Germinal center (tissue), 1 donor: ENCODE measurements around the gene TPI1.
"Not testable (repeated sequence)": the region's sequence is repeated elsewhere in the genome, so short reads cannot be mapped to it uniquely, and the experiment has no call there.

Source experiments
- DNase-seq: peaks from one replicate; pipeline ENCODE4 v3.0.0; 2012; ENCODE audit warnings: mixed read lengths, low spot score

Gene TPI1

DNA sequence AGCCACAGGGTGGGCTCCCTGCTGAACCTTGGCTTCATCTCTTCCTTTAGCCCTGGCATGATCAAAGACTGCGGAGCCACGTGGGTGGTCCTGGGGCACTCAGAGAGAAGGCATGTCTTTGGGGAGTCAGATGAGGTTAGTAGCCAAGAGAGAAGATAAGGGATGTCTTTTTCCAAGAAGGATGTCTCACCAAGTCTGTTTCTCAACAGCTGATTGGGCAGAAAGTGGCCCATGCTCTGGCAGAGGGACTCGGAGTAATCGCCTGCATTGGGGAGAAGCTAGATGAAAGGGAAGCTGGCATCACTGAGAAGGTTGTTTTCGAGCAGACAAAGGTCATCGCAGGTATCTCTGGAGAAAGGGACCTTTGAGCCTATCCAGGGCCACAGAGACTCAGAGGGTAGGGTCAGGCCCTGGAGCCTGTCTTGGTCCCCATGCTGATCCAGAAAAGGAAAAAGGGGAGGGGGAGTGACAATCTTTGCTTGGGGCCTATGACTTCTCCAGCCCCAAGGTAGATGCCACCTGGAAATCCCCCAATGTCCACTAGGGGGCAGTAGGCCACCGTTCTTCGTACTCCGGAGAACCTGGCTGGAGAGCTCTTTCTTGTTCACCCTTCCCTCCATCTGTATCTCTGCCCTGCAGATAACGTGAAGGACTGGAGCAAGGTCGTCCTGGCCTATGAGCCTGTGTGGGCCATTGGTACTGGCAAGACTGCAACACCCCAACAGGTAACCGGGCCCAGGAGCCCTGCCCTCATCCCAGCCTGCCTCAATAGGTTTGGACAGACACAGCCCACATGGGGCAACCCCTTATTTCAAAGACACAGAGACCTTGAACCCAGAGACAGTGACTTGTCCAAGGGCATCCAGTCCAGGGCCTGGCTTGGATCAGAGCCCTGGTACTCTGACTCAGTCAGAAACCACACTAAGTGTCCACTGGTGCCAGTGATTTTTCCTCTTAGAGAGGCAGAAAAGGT, 2.0 kb downstream of the TPI1 start:
- DNase-seq, result peak; percentile 81

DNA sequence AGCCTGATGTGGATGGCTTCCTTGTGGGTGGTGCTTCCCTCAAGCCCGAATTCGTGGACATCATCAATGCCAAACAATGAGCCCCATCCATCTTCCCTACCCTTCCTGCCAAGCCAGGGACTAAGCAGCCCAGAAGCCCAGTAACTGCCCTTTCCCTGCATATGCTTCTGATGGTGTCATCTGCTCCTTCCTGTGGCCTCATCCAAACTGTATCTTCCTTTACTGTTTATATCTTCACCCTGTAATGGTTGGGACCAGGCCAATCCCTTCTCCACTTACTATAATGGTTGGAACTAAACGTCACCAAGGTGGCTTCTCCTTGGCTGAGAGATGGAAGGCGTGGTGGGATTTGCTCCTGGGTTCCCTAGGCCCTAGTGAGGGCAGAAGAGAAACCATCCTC, 3.0 kb downstream of the TPI1 start:
- not testable (repeated sequence) for DNase-seq

DNA sequence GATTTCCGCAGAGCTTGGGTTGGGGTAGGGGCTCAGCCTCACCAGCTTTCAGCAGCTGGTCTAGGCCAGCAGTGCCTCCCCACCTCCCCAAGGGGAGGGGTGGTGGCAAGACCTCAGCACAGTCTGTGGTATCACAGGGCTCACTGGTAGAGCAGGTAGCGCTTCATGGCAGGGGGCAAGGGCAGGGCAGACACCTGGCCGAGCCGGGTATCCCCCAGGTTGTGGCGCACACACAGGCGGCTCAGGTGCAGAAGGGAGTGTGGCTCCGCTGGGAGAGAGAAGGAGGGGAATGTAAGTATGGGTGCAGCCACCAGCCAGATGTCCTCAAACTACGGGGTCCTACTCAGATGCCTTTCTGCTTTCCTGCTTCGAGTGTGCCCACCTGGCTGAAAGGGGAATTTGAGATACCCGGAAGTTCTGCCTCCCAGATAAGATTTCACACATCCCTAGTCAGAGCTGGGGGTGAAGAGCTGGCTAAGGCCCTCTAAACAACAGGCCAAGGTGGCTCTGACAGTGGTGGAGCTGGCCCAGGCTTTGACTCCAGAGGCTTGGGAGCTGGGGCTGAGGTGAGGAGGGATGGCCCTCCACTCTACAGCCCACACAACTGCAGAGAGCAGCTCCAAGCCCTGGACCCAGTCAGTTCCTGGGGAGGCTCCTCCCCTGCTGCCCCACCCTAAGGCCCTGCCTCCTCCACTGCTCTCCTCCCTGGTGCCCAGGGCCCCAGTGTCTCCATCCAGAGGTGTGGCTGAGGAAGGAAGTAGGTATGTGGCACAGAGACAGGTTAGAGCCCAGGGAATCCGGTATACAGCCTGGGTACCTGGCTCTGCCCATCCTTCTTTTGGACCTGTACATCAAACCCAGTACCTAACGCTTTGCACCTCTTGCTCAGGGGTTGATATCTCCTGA, 4.0 kb downstream of the TPI1 start:
- peak; percentile 13 for DNase-seq

DNA sequence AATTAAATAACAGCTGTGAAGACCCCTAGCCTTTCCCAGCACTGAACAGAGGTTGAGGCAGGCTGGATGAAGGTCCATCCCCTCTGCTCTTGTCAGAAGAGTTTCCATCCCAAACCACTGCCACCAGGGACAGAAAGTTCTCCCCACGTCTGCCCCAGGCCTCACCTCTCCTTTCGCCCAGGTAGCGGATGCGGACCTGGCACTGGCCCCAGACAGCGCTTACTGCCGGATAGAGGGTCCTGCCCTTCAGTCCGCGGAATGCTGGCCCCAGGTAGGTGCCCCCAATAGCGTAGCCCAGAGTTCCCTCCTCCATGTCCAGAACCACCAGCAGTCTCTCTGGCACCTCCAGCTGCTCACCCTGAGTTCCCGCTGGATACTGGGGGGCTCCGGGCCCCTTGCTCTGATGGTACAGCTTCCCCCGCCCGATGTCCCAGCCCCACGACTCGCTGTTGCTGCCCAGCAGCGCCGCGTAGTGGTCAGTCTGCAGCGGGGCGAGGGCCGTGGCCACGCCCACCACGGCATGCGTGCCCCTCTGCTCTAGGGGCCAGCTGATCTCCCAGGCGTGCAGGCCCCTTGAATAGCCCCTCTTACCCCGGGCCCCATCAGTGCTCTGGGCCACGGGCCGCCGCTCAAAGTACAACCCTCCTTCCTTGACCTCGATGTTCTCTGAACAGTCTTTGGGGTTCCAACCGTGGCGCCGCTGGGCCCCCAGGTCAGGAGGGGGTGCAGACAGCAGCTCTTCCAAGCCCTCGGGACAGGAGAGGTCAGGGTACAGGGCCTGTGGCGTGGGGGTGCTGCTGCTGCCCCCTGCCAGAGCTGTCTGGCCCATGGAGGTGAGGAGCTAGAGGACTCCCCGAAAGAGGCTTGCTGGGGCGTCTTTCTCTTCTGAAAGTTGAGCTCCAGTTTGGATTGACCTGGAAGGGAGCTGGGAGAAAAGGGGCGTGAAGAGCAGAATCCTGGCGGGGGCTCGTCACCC, 5.0 kb downstream of the TPI1 start:
- peak; percentile 84 for DNase-seq

DNA sequence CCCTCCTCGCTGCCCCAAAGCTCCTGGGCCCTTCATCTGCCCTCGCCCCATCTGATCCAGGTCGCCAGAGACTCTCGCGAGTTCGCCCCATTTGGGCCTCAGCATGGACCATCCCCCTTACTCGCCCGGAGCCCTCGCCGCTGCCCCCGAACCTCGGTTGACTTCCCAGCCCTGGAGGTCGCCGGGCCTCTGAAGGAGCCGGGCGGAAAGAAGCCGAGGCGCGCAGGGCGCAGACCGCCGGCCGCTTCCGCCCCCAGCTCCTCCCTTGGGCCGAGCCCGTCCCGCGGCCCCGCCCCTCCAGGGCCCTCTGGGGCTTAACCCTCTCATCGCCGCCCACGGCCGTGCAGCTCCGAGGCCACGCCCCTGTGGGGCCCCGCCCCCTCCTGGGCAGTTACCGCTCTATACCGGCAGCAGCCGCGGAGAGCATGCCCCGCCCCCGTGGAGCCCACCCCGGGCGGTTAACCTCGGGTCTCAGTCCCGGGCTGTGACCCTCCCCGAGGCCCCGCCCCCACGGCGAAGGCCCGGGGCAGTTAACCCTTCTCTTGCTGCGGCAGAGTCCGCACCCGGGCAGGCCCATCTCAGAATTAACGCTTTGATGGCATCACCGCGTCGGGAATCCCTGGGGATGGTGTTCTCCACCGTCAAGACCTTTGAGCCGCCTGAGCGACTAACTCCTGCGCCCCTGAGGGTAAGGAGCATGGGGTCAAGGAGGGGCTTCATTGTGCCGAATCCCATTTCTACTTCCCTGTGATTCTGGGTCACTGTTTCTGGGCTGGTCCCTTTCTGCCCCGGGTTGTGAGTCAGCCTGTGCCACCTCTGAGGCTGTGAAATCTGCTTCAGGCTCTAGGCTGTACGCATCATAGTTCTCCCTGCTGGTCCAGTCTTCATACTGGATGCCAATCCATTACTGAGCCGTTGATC, 6.0 kb downstream of the TPI1 start, which contains the start of gene SPSB2:
Gene SPSB2 (minus strand): TSS at position 210 of the 921 bp plus-strand sequence. CDS start 402 bp downstream, outside the sequence.
- DNase-seq, result peak; percentile 95

DNA sequence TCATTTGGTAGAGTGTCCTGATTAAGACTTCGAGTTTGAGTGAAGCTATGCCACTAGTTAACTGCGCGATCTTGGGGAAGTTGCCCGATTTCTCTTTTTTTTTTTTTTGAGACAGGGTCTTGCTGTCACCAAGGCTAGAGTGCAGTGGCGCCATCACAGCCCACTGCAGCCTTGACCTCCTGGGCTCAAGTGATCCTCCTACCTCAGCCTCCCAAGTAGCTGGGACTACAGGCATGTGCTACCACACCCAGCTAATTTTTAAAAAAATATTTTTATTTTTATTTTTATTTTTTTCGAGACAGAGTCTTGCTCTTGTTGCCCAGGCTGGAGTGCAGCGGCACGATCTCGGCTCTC, 6.7 kb downstream of the TPI1 start:
- not testable (repeated sequence) for DNase-seq

DNA sequence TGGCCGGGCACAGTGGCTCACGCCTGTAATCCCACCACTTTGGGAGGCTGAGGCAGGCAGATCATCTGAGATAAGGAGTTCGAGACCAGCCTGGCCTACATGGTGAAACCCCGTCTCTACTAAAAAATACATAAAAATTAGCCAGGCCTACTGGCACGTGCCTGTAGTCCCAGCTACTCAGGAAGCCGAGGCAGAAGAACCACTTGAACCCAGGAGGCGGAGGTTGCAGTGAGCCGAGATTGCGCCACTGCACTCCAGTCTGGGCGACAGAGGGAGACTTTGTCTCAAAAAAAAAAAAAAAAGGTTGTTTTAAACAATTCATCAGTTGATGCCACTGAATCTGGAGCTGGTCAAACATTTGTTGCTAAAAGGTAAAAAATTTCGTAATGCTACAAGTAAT, 12.5 kb downstream of the TPI1 start:
- DNase-seq, result not testable (repeated sequence)

DNA sequence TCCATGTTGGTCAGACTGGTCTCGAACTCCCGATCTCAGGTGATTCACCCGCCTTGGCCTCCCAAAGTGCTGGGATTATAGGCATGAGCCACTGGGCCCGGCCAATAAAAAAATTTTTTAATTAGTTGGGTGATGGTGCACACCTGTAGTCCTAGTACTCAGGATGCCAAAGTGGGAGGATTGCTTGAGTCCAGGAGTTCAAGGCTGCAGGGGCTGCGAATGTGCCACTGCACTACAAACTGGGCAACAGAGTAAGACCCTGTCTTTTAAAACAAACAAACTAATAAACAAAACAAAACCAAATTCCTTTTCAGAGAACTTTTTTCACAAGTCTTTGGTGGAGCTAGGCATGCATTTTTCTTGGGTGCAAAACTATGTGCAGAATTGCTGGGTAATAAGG, 15.9 kb downstream of the TPI1 start:
- DNase-seq, result no peak

DNA sequence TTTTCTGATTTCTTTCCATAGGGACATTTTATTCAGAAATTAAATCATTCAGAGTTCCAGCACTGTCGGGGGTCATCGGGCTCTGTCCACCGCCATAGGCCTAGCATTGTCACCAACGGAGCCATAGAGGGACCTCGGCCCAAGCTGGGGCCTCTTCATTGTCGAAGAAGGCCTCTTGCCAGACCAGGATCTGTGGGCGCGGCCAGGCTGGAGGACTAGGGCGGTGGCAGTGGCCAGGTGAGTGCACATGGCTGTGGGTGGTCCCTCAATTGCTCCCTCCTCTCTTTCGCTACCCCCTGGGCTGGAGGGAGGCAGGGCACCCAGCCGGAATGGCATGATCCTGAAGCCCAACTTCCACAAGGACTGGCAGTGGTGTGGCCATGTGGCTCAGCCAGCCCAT, 16.4 kb downstream of the TPI1 start:
- no peak for DNase-seq

DNA sequence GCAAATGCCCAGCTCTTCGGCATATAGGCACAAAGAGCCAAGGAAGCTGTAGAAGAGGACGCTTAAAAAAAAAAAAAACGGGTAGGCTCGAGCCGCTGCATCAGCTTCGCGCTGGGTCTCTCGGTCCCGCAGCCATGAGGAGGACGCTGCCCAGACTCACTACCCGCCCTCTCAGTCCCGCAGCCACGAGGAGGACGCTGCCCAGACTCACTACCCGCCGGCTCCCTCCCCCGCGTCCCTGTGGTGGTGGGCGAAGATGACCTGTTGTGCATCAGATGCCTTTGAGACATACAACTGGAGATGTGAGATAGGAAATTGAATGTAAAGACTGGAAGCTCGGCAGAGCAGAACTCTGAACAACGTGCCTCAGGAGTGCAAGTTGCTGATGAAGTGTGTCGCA, 17.2 kb downstream of the TPI1 start:
- DNase-seq, result no peak

DNA sequence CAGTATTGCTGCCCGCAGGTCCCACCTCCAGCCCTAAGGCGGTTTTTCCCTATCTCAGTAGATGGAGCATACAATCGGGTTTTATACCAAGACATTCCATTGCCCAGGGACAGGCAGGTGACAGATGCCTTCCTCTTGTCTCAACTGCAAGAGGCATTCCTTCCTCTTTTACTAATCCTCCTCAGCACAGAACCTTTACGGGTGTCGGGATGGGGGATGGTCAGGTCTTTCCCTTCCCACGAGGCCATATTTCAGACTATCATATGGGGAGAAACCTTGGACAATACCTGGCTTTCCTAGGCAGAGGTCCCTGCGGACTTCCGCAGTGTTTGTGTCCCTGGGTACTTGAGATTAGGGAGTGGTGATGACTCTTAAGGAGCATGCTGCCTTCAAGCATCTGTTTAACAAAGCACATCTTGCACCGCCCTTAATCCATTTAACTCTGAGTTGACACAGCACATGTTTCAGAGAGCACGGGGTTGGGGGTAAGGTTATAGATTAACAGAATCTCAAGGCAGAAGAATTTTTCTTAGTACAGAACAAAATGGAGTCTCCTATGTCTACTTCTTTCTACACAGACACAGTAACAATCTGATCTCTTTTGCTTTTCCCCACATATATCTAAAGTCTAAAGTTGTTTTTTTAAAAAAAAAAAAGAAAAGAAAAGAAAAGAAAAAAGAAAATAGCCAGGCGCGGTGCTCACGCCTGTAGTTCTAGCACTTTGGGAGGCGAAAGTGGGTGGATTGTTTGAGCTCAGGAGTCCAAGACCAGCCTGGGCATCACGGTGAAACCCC, 19.1 kb downstream of the TPI1 start:
- DNase-seq, result not testable (repeated sequence)

DNA sequence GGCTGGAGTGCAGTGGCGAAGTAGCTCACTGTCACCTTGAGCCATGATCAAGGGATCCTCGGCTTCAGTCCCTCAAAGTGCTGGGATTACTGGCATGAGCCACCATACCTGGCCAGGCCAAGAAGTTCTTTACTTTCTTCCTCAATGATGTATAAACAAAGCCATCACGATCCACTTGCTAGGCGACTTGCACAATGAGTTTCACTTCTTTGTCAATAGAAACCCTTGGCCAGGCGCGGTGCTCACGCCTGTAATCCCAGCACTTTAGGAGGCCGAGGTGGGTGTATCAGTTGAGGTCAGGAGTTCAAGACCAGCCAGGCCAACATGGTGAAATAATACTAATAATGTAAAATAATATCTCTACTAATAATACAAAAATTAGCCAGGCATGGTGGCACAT, 20.1 kb downstream of the TPI1 start:
- DNase-seq, result no peak

DNA sequence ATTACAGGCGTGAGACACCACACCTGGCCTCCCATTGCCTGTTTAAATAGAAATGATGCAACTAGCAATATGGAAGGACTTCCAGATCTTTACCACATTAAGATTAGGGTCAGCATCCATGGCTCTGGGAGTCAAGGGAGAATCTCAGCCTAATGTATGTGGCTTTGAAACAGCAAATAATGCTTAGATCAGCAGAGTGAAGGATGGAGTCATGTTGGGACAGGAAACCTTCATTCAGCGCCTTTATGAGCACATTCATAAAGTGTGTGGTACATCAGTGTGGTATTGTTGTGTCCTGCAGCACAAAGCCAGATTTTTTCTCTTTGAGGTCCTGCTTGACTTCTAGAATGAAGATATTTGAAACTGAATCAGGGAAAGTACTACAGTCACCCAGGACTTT, 21.0 kb downstream of the TPI1 start:
- no peak for DNase-seq

DNA sequence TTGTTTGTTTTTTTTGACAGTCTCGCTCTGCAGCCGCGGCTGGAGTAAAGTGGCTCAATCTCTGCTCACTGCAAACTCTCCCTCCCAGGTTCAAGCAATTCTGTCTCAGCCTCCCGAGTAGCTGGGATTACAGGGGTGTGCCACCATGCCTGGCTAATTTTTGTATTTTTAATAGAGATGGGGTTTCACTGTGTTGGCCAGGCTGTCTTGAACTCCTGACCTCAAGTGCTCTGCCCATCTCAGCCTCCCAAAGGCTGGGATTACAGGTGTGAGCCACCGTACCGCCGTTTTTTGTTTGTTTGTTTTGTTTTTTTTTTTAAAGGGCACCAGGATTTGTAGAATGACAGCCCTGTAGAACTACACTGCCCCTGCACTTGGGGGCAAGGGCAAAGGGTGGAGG, 21.5 kb downstream of the TPI1 start:
- DNase-seq, result not testable (repeated sequence)

DNA sequence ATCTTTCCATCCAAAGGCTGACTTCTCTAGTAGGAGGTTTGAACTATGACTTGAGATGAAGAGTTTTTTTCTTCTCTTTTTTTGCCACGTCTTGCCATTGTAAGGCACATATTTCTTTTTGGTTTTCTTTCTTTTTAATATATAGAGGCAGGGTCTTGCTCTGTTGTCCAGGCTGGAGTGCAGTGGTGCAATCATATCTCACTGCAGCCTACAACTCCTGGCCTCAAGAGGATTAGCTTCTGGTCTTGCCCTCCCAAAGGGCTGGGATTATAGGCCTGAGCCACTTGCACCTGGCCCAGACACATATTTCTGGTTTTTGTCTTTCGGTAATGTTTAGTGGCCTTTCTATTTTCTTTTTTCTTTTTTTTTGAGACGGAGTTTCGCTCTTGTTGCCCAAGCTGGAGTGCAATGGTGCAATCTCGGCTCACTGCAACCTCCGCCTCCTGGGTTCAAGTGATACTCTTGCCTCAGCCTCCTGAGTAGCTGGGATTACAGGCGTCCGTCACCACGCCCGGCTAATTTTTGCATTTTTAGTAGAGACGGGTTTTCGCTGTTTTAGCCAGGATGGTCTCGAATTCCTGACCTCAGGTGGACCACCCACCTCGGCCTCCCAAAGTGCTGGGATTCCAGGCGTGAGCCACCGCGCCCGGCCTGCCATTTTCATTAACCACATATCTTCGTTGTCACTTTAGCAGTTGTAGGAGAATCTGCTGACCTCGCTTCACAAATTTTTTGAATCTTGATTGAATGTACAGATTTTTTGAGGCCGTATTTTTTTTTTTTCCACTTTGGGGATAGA, 22.6 kb downstream of the TPI1 start:
- not testable (repeated sequence) for DNase-seq

DNA sequence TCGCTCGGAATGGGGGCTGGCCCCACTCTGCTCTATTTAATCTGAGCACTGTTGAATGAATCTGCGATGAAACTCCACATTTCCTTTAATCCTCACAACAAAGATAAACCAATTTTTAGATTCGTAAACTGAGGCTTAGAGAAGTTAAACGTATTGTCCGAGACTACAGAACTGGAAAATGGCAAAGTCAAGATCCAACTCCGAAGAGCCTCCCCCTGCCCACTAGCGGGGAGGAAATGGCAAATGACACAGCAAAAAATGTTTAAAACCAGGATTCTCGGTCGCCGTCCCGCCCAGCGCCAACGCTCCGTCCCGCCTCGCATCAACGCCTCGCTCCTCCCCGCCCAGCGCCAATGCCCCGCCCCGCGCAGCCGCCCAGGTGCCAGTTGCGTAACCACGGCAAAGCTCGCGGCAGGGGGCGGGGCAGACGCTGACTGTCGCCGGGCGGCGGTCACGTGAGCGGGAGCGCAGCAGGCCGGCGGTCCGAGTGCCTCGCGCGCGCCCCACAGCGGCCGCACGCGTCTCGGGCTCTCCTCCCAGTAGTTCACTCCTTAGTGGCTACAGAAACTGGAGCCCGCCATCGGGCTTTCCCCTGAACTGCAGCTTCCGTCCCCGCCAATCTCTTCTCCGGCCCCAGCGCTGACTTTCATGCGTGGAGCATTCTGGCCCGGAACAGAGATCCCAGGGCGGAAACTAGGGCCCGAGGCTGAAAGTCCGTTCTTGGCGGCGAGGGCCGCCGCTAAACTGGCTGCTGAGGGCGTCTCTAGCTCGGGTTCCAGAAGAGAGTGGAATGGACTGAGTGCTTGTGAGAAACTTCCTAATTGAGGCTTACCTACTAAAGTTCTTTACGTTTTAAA, 23.7 kb downstream of the TPI1 start:
- peak; percentile 96 for DNase-seq

DNA sequence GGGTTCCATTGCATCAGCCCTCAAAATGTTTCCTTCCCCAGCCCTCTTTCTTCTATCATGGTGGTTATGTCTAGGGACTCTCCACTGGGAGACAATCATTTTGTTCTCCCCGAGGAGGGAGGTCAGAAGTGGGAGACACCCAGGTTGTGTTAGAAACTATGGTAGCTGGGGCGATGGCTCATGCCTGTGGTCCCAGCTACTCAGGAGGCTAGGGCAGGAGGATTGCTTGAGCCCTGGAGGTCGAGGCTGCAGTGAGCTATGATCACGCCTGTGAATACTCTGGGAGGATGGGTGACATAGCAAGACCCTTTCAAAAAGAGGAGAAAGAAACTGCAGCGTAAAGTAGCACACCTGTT, 24.3 kb downstream of the TPI1 start:
- DNase-seq, result no peak

DNA sequence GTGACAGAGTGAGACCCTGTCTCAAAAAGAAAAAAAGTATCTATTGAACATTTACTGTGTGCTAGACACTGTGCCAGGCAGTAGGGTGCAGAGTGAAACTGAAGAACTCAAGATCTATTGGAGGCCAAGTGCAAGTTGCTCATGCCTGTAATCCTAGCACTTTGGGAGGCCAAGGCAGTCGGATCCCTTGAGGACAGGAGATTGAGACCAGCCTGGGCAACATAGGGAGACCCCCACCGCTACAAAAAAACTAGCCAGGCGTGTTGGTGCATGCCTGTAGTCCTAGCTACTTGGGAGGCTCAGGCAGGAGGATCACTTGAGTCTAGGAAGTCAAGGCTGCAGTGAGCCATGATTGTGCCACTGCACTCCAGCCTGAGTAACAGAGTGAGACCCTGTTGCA, 25.4 kb downstream of the TPI1 start:
- DNase-seq, result not testable (repeated sequence)
